ENCODE measurements around the gene MYMK.

Gene MYMK

GRCh38 chr9:133470427-133470924, 54.3 kb downstream of the MYMK start:
- in situ Hi-C loops (cut with HindIII; ENCODE audit: low sequenced_read_pairs) = no loop called here
- no peak for DNase-seq (ENCODE audit: low read depth, low spot score)
- H3K4me3 ChIP-seq (ENCODE audit: low read depth, low read length) = no peak overlapping the region
- TF ChIP-seq CTCF (IDR thresholded peaks at IDR 0.05; ENCODE audit: low read depth, low read length) = no peak

- DNase-seq (ENCODE audit: low read depth, low spot score) = no peak
- in situ Hi-C loops (cut with HindIII; ENCODE audit: low sequenced_read_pairs) = no loop called here
- no peak overlapping the region for H3K4me3 ChIP-seq (ENCODE audit: low read depth, low read length)
These were observed 55.9 kb downstream of the MYMK start for GRCh38 chr9:133468777-133469421.

GRCh38 chr9:133468374-133468773, 56.4 kb downstream of the MYMK start:
- in situ Hi-C loops (cut with HindIII; ENCODE audit: low sequenced_read_pairs) = no loop called here
- no peak for TF ChIP-seq CTCF (IDR thresholded peaks at IDR 0.05; ENCODE audit: low read depth, low read length)
- H3K4me3 ChIP-seq (ENCODE audit: low read depth, low read length) = no peak overlapping the region
- no peak for DNase-seq (ENCODE audit: low read depth, low spot score)

More at GRCh38 chr9:133468777-133469421, 55.9 kb downstream of the MYMK start:
- TF ChIP-seq CTCF (IDR thresholded peaks at IDR 0.05; ENCODE audit: low read depth, low read length) = no peak

GRCh38 chr9:133467101-133467500, 57.7 kb downstream of the MYMK start:
- in situ Hi-C loops (cut with HindIII; ENCODE audit: low sequenced_read_pairs) = no loop called here
- TF ChIP-seq CTCF (IDR thresholded peaks at IDR 0.05; ENCODE audit: low read depth, low read length) = no peak
- no peak overlapping the region for H3K4me3 ChIP-seq (ENCODE audit: low read depth, low read length)
- no peak for DNase-seq (ENCODE audit: low read depth, low spot score)

GRCh38 chr9:133465984-133466383, 58.8 kb downstream of the MYMK start:
- in situ Hi-C loops (cut with HindIII; ENCODE audit: low sequenced_read_pairs) = no loop called here
- DNase-seq (ENCODE audit: low read depth, low spot score) = no peak
- no peak overlapping the region for H3K4me3 ChIP-seq (ENCODE audit: low read depth, low read length)
- TF ChIP-seq CTCF (IDR thresholded peaks at IDR 0.05; ENCODE audit: low read depth, low read length) = no peak

GRCh38 chr9:133464638-133465037, 60.1 kb downstream of the MYMK start:
- H3K4me3 ChIP-seq (ENCODE audit: low read depth, low read length) = no peak overlapping the region
- TF ChIP-seq CTCF (IDR thresholded peaks at IDR 0.05; ENCODE audit: low read depth, low read length) = no peak
- no peak for DNase-seq (ENCODE audit: low read depth, low spot score)
- in situ Hi-C loops (cut with HindIII; ENCODE audit: low sequenced_read_pairs) = no loop called here

All from astrocyte of the spinal cord (primary cell).